H9 (cell line): ENCODE measurements around the gene SRSF6. TPM values are rescaled to one million over a fixed set of nuclear protein-coding genes. Genes with fewer than 3 reads are reported as not detected.
"Not testable (repeated sequence)": the region's sequence is repeated elsewhere in the genome, so short reads cannot be mapped to it uniquely, and the experiment has no call there.

ENCODE experiments used
- DNase-seq: peaks from one replicate; pipeline ENCODE4 v3.0.0-alpha.2; 2017
- H2AFZ ChIP-seq: one replicate; pipeline ENCODE4 v1.6.1; 2013; ENCODE audit warnings: mild to moderate bottlenecking, low read length, control low read depth, moderate library complexity
- H2AK5ac ChIP-seq: 2 replicates; pipeline ENCODE4 v1.6.1; 2013; ENCODE audit warnings: low read length, control low read depth, mixed read lengths; ENCODE audit not compliant: insufficient read length
- H2BK120ac ChIP-seq: one replicate; pipeline ENCODE4 v1.6.1; 2013; ENCODE audit warnings: low read depth, mild to moderate bottlenecking, low read length, control low read depth, inconsistent platforms; ENCODE audit not compliant: poor library complexity, severe bottlenecking
- H2BK12ac ChIP-seq: 2 replicates; pipeline ENCODE4 v1.6.1; 2013; ENCODE audit warnings: low read length, control low read depth, mixed read lengths, low read depth; ENCODE audit not compliant: insufficient read length
- H2BK15ac ChIP-seq: 2 replicates; pipeline ENCODE4 v1.6.1; 2013; ENCODE audit warnings: low read depth, low read length, control low read depth
- H2BK20ac ChIP-seq: one replicate; pipeline ENCODE4 v1.6.1; 2013; ENCODE audit warnings: low read depth, mild to moderate bottlenecking, low read length, control low read depth, inconsistent platforms; ENCODE audit not compliant: poor library complexity, severe bottlenecking
- H2BK5ac ChIP-seq: 2 replicates; pipeline ENCODE4 v1.6.1; 2013; ENCODE audit warnings: low read length, control low read depth, mixed read lengths; ENCODE audit not compliant: insufficient read length
- H3K14ac ChIP-seq: 2 replicates; pipeline ENCODE4 v1.6.1; 2013; ENCODE audit warnings: low read length, control low read depth; ENCODE audit not compliant: insufficient read depth
- H3K18ac ChIP-seq: 2 replicates; pipeline ENCODE4 v1.6.1; 2013; ENCODE audit warnings: low read depth, mild to moderate bottlenecking, mixed read lengths, low read length, control low read depth; ENCODE audit not compliant: insufficient read length
- H3K23ac ChIP-seq: 2 replicates; pipeline ENCODE4 v1.6.1; 2013; ENCODE audit warnings: low read length, control low read depth, mixed read lengths, low read depth; ENCODE audit not compliant: insufficient read length
- H3K23me2 ChIP-seq: 2 replicates; pipeline ENCODE4 v1.6.1; 2013; ENCODE audit warnings: low read depth, mild to moderate bottlenecking, mixed read lengths, low read length, control low read depth; ENCODE audit not compliant: insufficient read length, poor library complexity, severe bottlenecking
- H3K27ac ChIP-seq: 2 replicates; pipeline ENCODE4 v1.5.1; 2013; ENCODE audit warnings: low read length, control low read depth, mixed read lengths, low read depth; ENCODE audit not compliant: insufficient read length
- H3K27me3 ChIP-seq: 2 replicates; pipeline ENCODE4 v1.6.1; 2013; ENCODE audit warnings: low read length, control low read depth, inconsistent platforms; ENCODE audit not compliant: insufficient read depth
- H3K4ac ChIP-seq: 2 replicates; pipeline ENCODE4 v1.6.1; 2013; ENCODE audit warnings: low read depth, mild to moderate bottlenecking, control low read depth, inconsistent platforms, low read length, moderate library complexity
- H3K4me1 ChIP-seq: 2 replicates; pipeline ENCODE4 v1.6.1; 2013; ENCODE audit warnings: low read length, control low read depth, inconsistent platforms; ENCODE audit not compliant: insufficient read depth
- H3K4me2 ChIP-seq: 2 replicates; pipeline ENCODE4 v1.6.1; 2013; ENCODE audit warnings: low read length, control low read depth, mixed read lengths; ENCODE audit not compliant: insufficient read length, insufficient read depth
- H3K56ac ChIP-seq: 2 replicates; pipeline ENCODE4 v1.6.1; 2013; ENCODE audit warnings: low read depth, mild to moderate bottlenecking, mixed read lengths, low read length, control low read depth; ENCODE audit not compliant: insufficient read length
- H3K79me1 ChIP-seq: 2 replicates; pipeline ENCODE4 v1.6.1; 2013; ENCODE audit warnings: low read depth, mild to moderate bottlenecking, moderate library complexity, low read length, control low read depth, inconsistent platforms; ENCODE audit not compliant: insufficient read depth, poor library complexity, severe bottlenecking
- H3K79me2 ChIP-seq: 2 replicates; pipeline ENCODE4 v1.6.1; 2013; ENCODE audit warnings: low read length, control low read depth, inconsistent platforms; ENCODE audit not compliant: insufficient read depth
- H3K9ac ChIP-seq: 2 replicates; pipeline ENCODE4 v1.6.1; 2013; ENCODE audit warnings: low read length, control low read depth, mixed read lengths; ENCODE audit not compliant: insufficient read length; ENCODE audit errors: extremely low read depth
- H3K9me3 ChIP-seq: one replicate; pipeline ENCODE4 v1.6.1; 2013; ENCODE audit warnings: low read depth, low read length, inconsistent platforms; ENCODE audit not compliant: control insufficient read depth
- H3T11ph ChIP-seq: one replicate; pipeline ENCODE4 v1.6.1; 2013; ENCODE audit warnings: mild to moderate bottlenecking, low read length, control low read depth, inconsistent platforms
- H4K20me1 ChIP-seq: one replicate; pipeline ENCODE4 v1.6.1; 2013; ENCODE audit not compliant: control insufficient read depth, insufficient read length, insufficient read depth
- H4K5ac ChIP-seq: 2 replicates; pipeline ENCODE4 v1.6.1; 2013; ENCODE audit warnings: low read depth, mild to moderate bottlenecking, mixed read lengths, low read length, control low read depth; ENCODE audit not compliant: insufficient read length
- H4K8ac ChIP-seq: replicated peaks from 2 replicates; pipeline ENCODE4 v1.6.1; 2013; ENCODE audit warnings: low read length, control low read depth, mixed read lengths, low read depth; ENCODE audit not compliant: insufficient read length
- H4K91ac ChIP-seq: 2 replicates; pipeline ENCODE4 v1.6.1; 2013; ENCODE audit warnings: low read depth, mild to moderate bottlenecking, moderate library complexity, mixed read lengths, low read length, control low read depth; ENCODE audit not compliant: insufficient read length
- H3K27ac Mint-ChIP-seq, 3 experiments: 2 replicates in 2 of 3; 3 replicates in 1 of 3; pipeline ENCODE4 v1.8.0; 2020 to 2021; ENCODE audit warnings: mixed read lengths in 3 of 3, mild to moderate bottlenecking in 1 of 3, moderate library complexity in 1 of 3
- H3K27me3 Mint-ChIP-seq: 2 replicates; pipeline ENCODE4 v1.8.0; 2021; ENCODE audit warnings: low read depth, mild to moderate bottlenecking, moderate library complexity, mixed read lengths
- H3K36me3 Mint-ChIP-seq, 3 experiments: 2 replicates in 2 of 3; 3 replicates in 1 of 3; pipeline ENCODE4 v1.8.0; 2020 to 2021; ENCODE audit warnings: low read depth in 3 of 3, mixed read lengths in 3 of 3; ENCODE audit not compliant: insufficient read depth in 1 of 3
- H3K4me1 Mint-ChIP-seq, 2 experiments: 2 replicates each; pipeline ENCODE4 v1.8.0; 2020; ENCODE audit warnings: mixed read lengths in 2 of 2
- H3K4me3 Mint-ChIP-seq, 2 experiments: 2 replicates in 1 of 2; 3 replicates in 1 of 2; pipeline ENCODE4 v1.8.0; 2020 to 2021; ENCODE audit warnings: mild to moderate bottlenecking in 2 of 2, mixed read lengths in 2 of 2, moderate library complexity in 1 of 2
- H3K9me3 Mint-ChIP-seq, 2 experiments: 2 replicates in 1 of 2; 3 replicates in 1 of 2; pipeline ENCODE4 v1.8.0; 2020; ENCODE audit warnings: mild to moderate bottlenecking in 2 of 2, mixed read lengths in 2 of 2, moderate library complexity in 1 of 2
- WGBS: extraction: QIAGEN DNeasy Blood & Tissue Kit; methylation state at CpG from one replicate; pipeline ENCODE4 v1.1.7; 2013; ENCODE audit warnings: missing lambda C conversion rate, low lambda C conversion rate, mixed read lengths; ENCODE audit not compliant: insufficient read length; ENCODE audit errors: extremely low coverage; 5-methylcytosine and 5-hydroxymethylcytosine counted together
- total RNA-seq: library from RNA; stranded (reverse); gene quantifications from 2 replicates; pipeline ENCODE4 v1.2.1, GENCODE V29; 2021
- TF ChIP-seq, protein P1 (sequence below): fragments of 200-600 bp; sonication (generic); conservative IDR thresholded peaks from 3 replicates; pipeline ENCODE4 v1.8.0; 2021; ENCODE audit warnings: antibody characterized with exemption, mild to moderate bottlenecking

SRSF6 gene
- total RNA-seq, 1 experiment from 2014 or later: 336 TPM

DNA sequence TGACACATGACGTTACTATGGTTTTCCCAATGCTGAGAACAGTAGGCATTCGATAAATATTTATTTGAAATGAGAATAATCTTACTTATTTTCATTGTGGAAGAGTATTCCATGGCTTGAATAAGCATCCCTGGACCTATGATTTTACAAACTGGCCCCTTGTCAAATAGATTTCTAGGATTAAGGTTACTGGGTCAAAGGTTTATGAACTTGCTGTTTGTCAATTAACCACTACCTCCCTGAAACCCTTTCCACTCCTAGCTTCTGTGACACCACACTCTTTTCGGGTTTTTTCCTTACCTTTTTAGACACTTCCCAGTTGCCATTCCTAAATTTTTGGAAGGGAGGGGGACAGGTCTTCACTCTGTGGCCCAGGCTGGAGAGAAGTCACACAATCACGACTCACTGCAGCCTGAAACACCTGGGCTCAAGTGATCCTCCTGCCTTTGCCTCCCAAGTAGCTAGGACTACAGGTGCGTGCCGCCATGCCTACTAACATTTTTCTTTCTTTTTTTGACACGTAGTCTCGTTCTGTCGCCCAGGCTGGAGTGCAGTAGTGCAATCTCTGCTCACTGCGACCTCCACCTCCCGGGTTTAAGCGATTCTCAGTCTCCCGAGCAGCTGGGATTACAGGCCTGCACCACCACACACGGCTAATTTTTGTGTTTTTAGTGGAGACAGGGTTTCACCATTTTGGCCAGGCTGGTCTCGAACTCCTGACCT, 5.1 kb upstream of the SRSF6 start:
- TF ChIP-seq, protein P1, sequence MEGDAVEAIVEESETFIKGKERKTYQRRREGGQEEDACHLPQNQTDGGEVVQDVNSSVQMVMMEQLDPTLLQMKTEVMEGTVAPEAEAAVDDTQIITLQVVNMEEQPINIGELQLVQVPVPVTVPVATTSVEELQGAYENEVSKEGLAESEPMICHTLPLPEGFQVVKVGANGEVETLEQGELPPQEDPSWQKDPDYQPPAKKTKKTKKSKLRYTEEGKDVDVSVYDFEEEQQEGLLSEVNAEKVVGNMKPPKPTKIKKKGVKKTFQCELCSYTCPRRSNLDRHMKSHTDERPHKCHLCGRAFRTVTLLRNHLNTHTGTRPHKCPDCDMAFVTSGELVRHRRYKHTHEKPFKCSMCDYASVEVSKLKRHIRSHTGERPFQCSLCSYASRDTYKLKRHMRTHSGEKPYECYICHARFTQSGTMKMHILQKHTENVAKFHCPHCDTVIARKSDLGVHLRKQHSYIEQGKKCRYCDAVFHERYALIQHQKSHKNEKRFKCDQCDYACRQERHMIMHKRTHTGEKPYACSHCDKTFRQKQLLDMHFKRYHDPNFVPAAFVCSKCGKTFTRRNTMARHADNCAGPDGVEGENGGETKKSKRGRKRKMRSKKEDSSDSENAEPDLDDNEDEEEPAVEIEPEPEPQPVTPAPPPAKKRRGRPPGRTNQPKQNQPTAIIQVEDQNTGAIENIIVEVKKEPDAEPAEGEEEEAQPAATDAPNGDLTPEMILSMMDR: no peak
- no peak overlapping the region for H3K27ac Mint-ChIP-seq
- no peak overlapping the region for H3K4ac ChIP-seq
- H4K8ac ChIP-seq: no peak overlapping the region
- H3K9me3 ChIP-seq: no peaks in the 10 kb centered on the region
- H3K79me2 ChIP-seq: no peaks in the 10 kb centered on the region
- peaks cover 3% of the 10 kb centered on the region for H3K23me2 ChIP-seq
- H3K27me3 Mint-ChIP-seq: peaks cover 16% of the 10 kb centered on the region
- no peak overlapping the region for H4K5ac ChIP-seq
- H3K18ac ChIP-seq: no peak overlapping the region
- H4K20me1 ChIP-seq: no peaks in the 10 kb centered on the region
- H3K4me1 Mint-ChIP-seq: peaks cover 11 to 28% of the 10 kb centered on the region in 2 experiments
- H3T11ph ChIP-seq: no peak overlapping the region
- no peaks in the 10 kb centered on the region for H3K79me1 ChIP-seq
- H2BK20ac ChIP-seq: no peak overlapping the region
- no peak overlapping the region for H2BK12ac ChIP-seq
- H2BK5ac ChIP-seq: no peak overlapping the region
- H3K4me2 ChIP-seq: peak overlapping the region; percentile 28
- peaks cover 3% of the 10 kb centered on the region; the same call in 1 of the 2 replicates for H3K4me1 ChIP-seq
- no peak overlapping the region for H3K4me3 Mint-ChIP-seq
- no peak overlapping the region for H2AFZ ChIP-seq
- H3K36me3 Mint-ChIP-seq: peaks cover 0 to 4% (median 0%) of the 10 kb centered on the region in 3 experiments; a peak in 3 of 7 replicates
- no peak overlapping the region for H3K14ac ChIP-seq
- no peak overlapping the region for H2AK5ac ChIP-seq
- no peak overlapping the region for H3K56ac ChIP-seq
- H3K9ac ChIP-seq: no peak overlapping the region
- H2BK120ac ChIP-seq: no peak overlapping the region
- no peak overlapping the region for H3K23ac ChIP-seq
- no peak overlapping the region for H4K91ac ChIP-seq
- no peak overlapping the region for H3K27ac ChIP-seq
- no CpG with 5 or more reads among the region's 15 CpGs for WGBS
- peaks cover 3 to 6% of the 10 kb centered on the region in 2 experiments; a peak in 4 of 5 replicates for H3K9me3 Mint-ChIP-seq
- no peak for DNase-seq
- H2BK15ac ChIP-seq: no peak overlapping the region
- H3K27me3 ChIP-seq: no peaks in the 10 kb centered on the region

DNA sequence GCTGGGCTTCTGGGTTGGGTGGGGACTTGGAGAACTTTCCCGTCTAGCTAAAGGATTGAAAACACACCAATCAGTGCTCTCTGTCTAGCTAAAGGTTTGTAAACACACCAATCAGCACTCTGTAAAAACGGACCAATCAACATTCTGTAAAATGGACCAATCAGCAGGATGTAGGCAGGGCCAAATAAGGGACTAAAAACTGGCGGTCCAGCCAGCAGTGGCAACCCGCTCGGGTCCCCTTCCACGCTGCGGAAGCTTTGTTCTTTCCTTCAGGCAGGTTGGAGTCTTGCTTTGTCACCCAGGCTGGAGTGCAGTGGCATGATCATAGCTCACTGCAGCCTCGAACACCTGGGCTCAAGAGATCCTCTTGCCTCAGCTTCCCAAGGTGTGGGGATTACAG, 1.4 kb upstream of the SRSF6 start:
- peak overlapping the region; percentile 90 to 93 for H3K4me3 Mint-ChIP-seq
- not testable (repeated sequence) for H3K23ac ChIP-seq, H2BK120ac ChIP-seq, H4K8ac ChIP-seq, H4K5ac ChIP-seq, H2BK12ac ChIP-seq, H3K27me3 ChIP-seq, H3K27ac ChIP-seq, H4K20me1 ChIP-seq, H3K18ac ChIP-seq, DNase-seq, H3K4me2 ChIP-seq, H3K9me3 ChIP-seq, H3K56ac ChIP-seq, H2BK15ac ChIP-seq, H3T11ph ChIP-seq, H2AFZ ChIP-seq, H3K79me1 ChIP-seq, H3K4ac ChIP-seq, H3K9ac ChIP-seq, H2BK5ac ChIP-seq, H2BK20ac ChIP-seq, H3K9me3 Mint-ChIP-seq, H3K14ac ChIP-seq, H2AK5ac ChIP-seq, H3K79me2 ChIP-seq, H3K23me2 ChIP-seq, H3K4me1 ChIP-seq, H4K91ac ChIP-seq
- no CpG with 5 or more reads among the region's 8 CpGs for WGBS
- peaks cover 17 to 41% of the 10 kb centered on the region in 2 experiments for H3K4me1 Mint-ChIP-seq
- H3K27ac Mint-ChIP-seq: peak overlapping the region in 1 of 3 experiments; percentile 75; a peak in 1 of 7 replicates
- H3K36me3 Mint-ChIP-seq: peaks cover 23 to 30% (median 28%) of the 10 kb centered on the region in 3 experiments
- H3K27me3 Mint-ChIP-seq: peaks cover 13% of the 10 kb centered on the region
